Gastrocnemius medialis (tissue), 4 donors: ENCODE data around the gene SMOC2.
"Not testable (repeated sequence)": the region's sequence is repeated elsewhere in the genome, so short reads cannot be mapped to it uniquely, and the experiment has no call there.

Experiments
- CTCF ChIP-seq, 5 experiments: fragments of 450-650 bp in 3 of 5; fragments of 200-600 bp in 2 of 5; sonication (generic) in 2 of 5; IDR thresholded peaks in 4 of 5; conservative IDR thresholded peaks in 1 of 5; 1 replicate in 4 of 5; 2 replicates in 1 of 5; pipeline ENCODE4 v1.5.1; 2016 to 2019; ENCODE audit warnings: antibody characterized with exemption in 5 of 5, mild to moderate bottlenecking in 3 of 5, moderate library complexity in 3 of 5
- POLR2A ChIP-seq, 2 donors: fragments of 450-650 bp; IDR thresholded peaks; one replicate each; pipeline ENCODE4 v1.6.1; 2017; ENCODE audit warnings: antibody characterized with exemption in 2 of 2, mild to moderate bottlenecking in 2 of 2, moderate library complexity in 2 of 2

GRCh38 chr6:168694797-168695196 is 253.8 kb downstream of the SMOC2 start:
- not testable (repeated sequence) for TF ChIP-seq CTCF (IDR thresholded peaks at IDR 0.05 in 4 of 5, conservative IDR thresholded peaks at IDR 0.05 in 1 of 5); POLR2A (IDR thresholded peaks at IDR 0.05)
